Stimulated activated CD4-positive, alpha-beta T cell treated with anti-CD3 and anti-CD28 coated beads, Interleukin-2, amount 100 ng/mL, for 48 hours (primary cell): ENCODE measurements around the gene AMZ1.
"Not testable (repeated sequence)": the region's sequence is repeated elsewhere in the genome, so short reads cannot be mapped to it uniquely, and the experiment has no call there.

Experiments
- DNase-seq, 2 donors: peaks; one replicate each; pipeline ENCODE4 v3.0.0-alpha.2; 2020

Gene AMZ1

GRCh38 chr7:2714636-2715035, 26.6 kb downstream of the AMZ1 start:
- DNase-seq: no peak

GRCh38 chr7:2715341-2716231, 27.6 kb downstream of the AMZ1 start:
- no peak for DNase-seq

GRCh38 chr7:2716488-2716887, 28.5 kb downstream of the AMZ1 start:
- DNase-seq: no peak

- no peak for DNase-seq
Measured at GRCh38 chr7:2716906-2717292, 28.9 kb downstream of the AMZ1 start.

- no peak for DNase-seq
Measured at GRCh38 chr7:2717293-2718261, 29.6 kb downstream of the AMZ1 start.

GRCh38 chr7:2718296-2718965, 30.4 kb downstream of the AMZ1 start:
- no peak for DNase-seq

- DNase-seq: peak; percentile 54 to 76
Measured at GRCh38 chr7:2719007-2719406, 31.0 kb downstream of the AMZ1 start.

- no peak for DNase-seq
Measured at GRCh38 chr7:2720024-2720423, 32.0 kb downstream of the AMZ1 start.

- no peak for DNase-seq
Measured at GRCh38 chr7:2721842-2722241, 33.8 kb downstream of the AMZ1 start.

GRCh38 chr7:2722591-2722990, 34.6 kb downstream of the AMZ1 start:
- no peak for DNase-seq

- no peak for DNase-seq
Measured at GRCh38 chr7:2723138-2723850, 35.3 kb downstream of the AMZ1 start.

GRCh38 chr7:2724036-2724435, 36.0 kb downstream of the AMZ1 start:
- not testable (repeated sequence) for DNase-seq

- no peak for DNase-seq
Measured at GRCh38 chr7:2724453-2725177, 36.6 kb downstream of the AMZ1 start.

GRCh38 chr7:2725178-2726105, 37.4 kb downstream of the AMZ1 start:
- no peak for DNase-seq

GRCh38 chr7:2726316-2727018, 38.5 kb downstream of the AMZ1 start:
- DNase-seq: no peak

- not testable (repeated sequence) for DNase-seq
Measured at GRCh38 chr7:2727206-2727605, 39.2 kb downstream of the AMZ1 start.

- DNase-seq: no peak
Measured at GRCh38 chr7:2728316-2729030, 40.5 kb downstream of the AMZ1 start.

GRCh38 chr7:2729031-2729892, 41.3 kb downstream of the AMZ1 start:
- no peak for DNase-seq
